ENCODE data around the gene CCDC85C.

The CCDC85C gene

GRCh38 chr14:99473458-99473857 is 130.5 kb downstream of the CCDC85C start:
- peak; percentile 15 for DNase-seq (ENCODE audit: low read depth)

GRCh38 chr14:99472937-99473336 is 131.1 kb downstream of the CCDC85C start:
- no peak for DNase-seq (ENCODE audit: low read depth)

- no peak for DNase-seq (ENCODE audit: low read depth)
These were observed 132.3 kb downstream of the CCDC85C start for GRCh38 chr14:99471731-99472130.

GRCh38 chr14:99468836-99469592 is 135.0 kb downstream of the CCDC85C start:
- DNase-seq (ENCODE audit: low read depth), result no peak

GRCh38 chr14:99468081-99468480 is 135.9 kb downstream of the CCDC85C start:
- DNase-seq (ENCODE audit: low read depth), result no peak

GRCh38 chr14:99467336-99468078 is 136.5 kb downstream of the CCDC85C start:
- DNase-seq (ENCODE audit: low read depth), result no peak

GRCh38 chr14:99466758-99467157 is 137.2 kb downstream of the CCDC85C start:
- no peak for DNase-seq (ENCODE audit: low read depth)

GRCh38 chr14:99465288-99465687 is 138.7 kb downstream of the CCDC85C start:
- DNase-seq (ENCODE audit: low read depth), result no peak

GRCh38 chr14:99463974-99464373 is 140.0 kb downstream of the CCDC85C start:
- no peak for DNase-seq (ENCODE audit: low read depth)

GRCh38 chr14:99462210-99462609 is 141.8 kb downstream of the CCDC85C start:
- DNase-seq (ENCODE audit: low read depth), result no peak

GRCh38 chr14:99461411-99462085 is 142.5 kb downstream of the CCDC85C start:
- no peak for DNase-seq (ENCODE audit: low read depth)

GRCh38 chr14:99460793-99461192 is 143.2 kb downstream of the CCDC85C start:
- DNase-seq (ENCODE audit: low read depth), result no peak

- no peak for DNase-seq (ENCODE audit: low read depth)
These were observed 144.4 kb downstream of the CCDC85C start for GRCh38 chr14:99459481-99460100.

GRCh38 chr14:99454246-99454645 is 149.8 kb downstream of the CCDC85C start:
- DNase-seq (ENCODE audit: low read depth), result no peak

- DNase-seq (ENCODE audit: low read depth), result no peak
These were observed 151.0 kb downstream of the CCDC85C start for GRCh38 chr14:99452968-99453367.

- DNase-seq (ENCODE audit: low read depth), result no peak
These were observed 152.8 kb downstream of the CCDC85C start for GRCh38 chr14:99451234-99451633.

GRCh38 chr14:99450266-99450665 is 153.7 kb downstream of the CCDC85C start:
- no peak for DNase-seq (ENCODE audit: low read depth)

All from fibroblast of gingiva (primary cell).